Endothelial cell of umbilical vein (primary cell): ENCODE results near the gene GPNMB. TPM values are rescaled to one million over a fixed set of nuclear protein-coding genes. Genes with fewer than 3 reads are reported as not detected.

Experiments
- BruUV-seq: library from RNA; stranded (reverse); fragments of 400-500 nt; replicated peaks from 2 replicates; lab custom pipeline; 2021; lab: Mats Ljungman, UMichigan
- CTCF ChIA-PET: fragments of 300-600, 350-600 bp; sonication (Branson Sonifier 250); formaldehyde crosslinking; loops from one replicate; lab custom pipeline; 2021; ENCODE audit warnings: antibody characterized with exemption, inconsistent platforms; lab: Charles Lee
- POLR2A ChIA-PET: fragments of 300-600, 350-600 bp; sonication (Branson Sonifier 250); formaldehyde crosslinking; loops from one replicate; lab custom pipeline; 2021; ENCODE audit warnings: antibody characterized with exemption, inconsistent platforms; lab: Charles Lee
- DNase-seq: peaks from one replicate; pipeline ENCODE4 v3.0.0-alpha.2; 2011; ENCODE audit warnings: low read depth, low spot score
- FAIRE-seq: peaks from 2 replicates; lab custom pipeline; 2011; peaks lifted over from hg19 to GRCh38; lab: Jason Lieb, UNC
- H2AFZ ChIP-seq: 2 replicates; pipeline ENCODE4 v1.6.0; 2012; ENCODE audit warnings: low read depth, low read length, control low read depth, inconsistent platforms
- H3K27ac ChIP-seq: 2 replicates; pipeline ENCODE4 v1.5.1; 2011; ENCODE audit warnings: low read depth, mild to moderate bottlenecking, control low read depth, low read length, moderate library complexity; ENCODE audit not compliant: insufficient read depth
- H3K27me3 ChIP-seq, 2 experiments: 2 replicates each; pipeline versions ENCODE4 v1.6.0 to v1.6.1; 2011; ENCODE audit warnings: low read length in 2 of 2, mixed read lengths in 1 of 2; ENCODE audit not compliant: control insufficient read depth in 2 of 2, insufficient read depth in 2 of 2
- H3K36me3 ChIP-seq, 2 experiments: 2 replicates in 1 of 2; 3 replicates in 1 of 2; pipeline ENCODE4 v1.5.1; 2011; ENCODE audit warnings: low read length in 2 of 2, mild to moderate bottlenecking in 1 of 2, moderate library complexity in 1 of 2; ENCODE audit not compliant: control insufficient read depth in 2 of 2, insufficient read depth in 2 of 2; ENCODE audit errors: extremely low read depth in 1 of 2
- H3K4me1 ChIP-seq: 3 replicates; pipeline ENCODE4 v1.5.1; 2011; ENCODE audit warnings: mild to moderate bottlenecking, low read length; ENCODE audit not compliant: control insufficient read depth, insufficient read depth; ENCODE audit errors: extremely low read depth
- H3K4me2 ChIP-seq: 2 replicates; pipeline ENCODE4 v1.6.1; 2011; ENCODE audit warnings: low read length, control low read depth, mixed read lengths; ENCODE audit not compliant: insufficient read depth
- H3K4me3 ChIP-seq, 3 experiments: fragments of 200-600 bp in 1 of 3; sonication (generic), shearing (Covaris generic) in 1 of 3; replicated peaks in 1 of 3; 2 replicates each; pipeline ENCODE4 v1.5.1; 2011 to 2016; ENCODE audit warnings: control low read depth in 3 of 3, low read length in 3 of 3, mild to moderate bottlenecking in 2 of 3, inconsistent platforms in 1 of 3, low read depth in 1 of 3, moderate library complexity in 1 of 3; ENCODE audit not compliant: insufficient read depth in 1 of 3
- H3K79me2 ChIP-seq: 2 replicates; pipeline ENCODE4 v1.6.0; 2012; ENCODE audit warnings: low read length, inconsistent platforms; ENCODE audit not compliant: control insufficient read depth, insufficient read depth
- H3K9ac ChIP-seq: replicated peaks from 2 replicates; pipeline ENCODE3; 2011; ENCODE audit warnings: low read length, control low read depth; ENCODE audit not compliant: insufficient read depth; ENCODE audit errors: extremely low read depth
- H3K9me1 ChIP-seq: replicated peaks from 3 replicates; pipeline ENCODE4 v1.6.0; 2011; ENCODE audit warnings: mild to moderate bottlenecking, low read length; ENCODE audit not compliant: control insufficient read depth, insufficient read depth; ENCODE audit errors: extremely low read depth
- H3K9me3 ChIP-seq: replicated peaks from 2 replicates; pipeline ENCODE4 v1.5.1; 2012; ENCODE audit warnings: low read length, inconsistent platforms; ENCODE audit not compliant: control insufficient read depth, insufficient read depth
- H4K20me1 ChIP-seq: replicated peaks from 2 replicates; pipeline ENCODE3; 2011; ENCODE audit warnings: mild to moderate bottlenecking, low read length; ENCODE audit not compliant: control insufficient read depth, insufficient read depth; ENCODE audit errors: extremely low read depth
- JUN ChIP-seq: IDR thresholded peaks from 2 replicates; pipeline ENCODE4 v1.6.1; 2011; ENCODE audit warnings: borderline replicate concordance, low read depth; ENCODE audit not compliant: insufficient read length, insufficient read depth
- MYC ChIP-seq: IDR thresholded peaks from one replicate; pipeline ENCODE4 v1.6.1; 2011; ENCODE audit warnings: mild to moderate bottlenecking, low read depth, low read length
- POLR2A ChIP-seq: IDR thresholded peaks from 2 replicates; pipeline ENCODE4 v1.6.1; 2012; ENCODE audit warnings: low read depth, mild to moderate bottlenecking, control low read depth, low read length
- POLR2AphosphoS5 ChIP-seq: IDR thresholded peaks from 2 replicates; pipeline ENCODE4 v1.6.1; 2012; ENCODE audit warnings: low read depth, mild to moderate bottlenecking, control low read depth, low read length, moderate library complexity; ENCODE audit not compliant: insufficient read depth
- dilution Hi-C: fragments of 300-500 bp; cut with MboI; formaldehyde crosslinking; loops from one replicate; pipeline ENCODE4 v1.15.0; 2019; ENCODE audit warnings: low sequenced_read_pairs; ENCODE audit not compliant: extremely low pct_ligation_motif_present
- intact Hi-C: fragments of 100-400 bp; cut with micrococcal nuclease; formaldehyde crosslinking; loops from one replicate; pipeline ENCODE4 v1.10.0; 2022
- polyA plus RNA-seq, 4 experiments: library from polyadenylated mRNA; depleted of rRNA in 3 of 4; stranded (reverse) in 3 of 4; unstranded in 1 of 4; fragments of >200 nt; gene quantifications; 2 replicates each; pipeline versions ENCODE4 v1.2.1 to v1.2.3, GENCODE V29; 2011 to 2012; ENCODE audit warnings: missing spikeins in 1 of 4
- total RNA-seq: library from RNA; stranded (reverse); gene quantifications from 2 replicates; pipeline ENCODE4 v1.2.3, GENCODE V29; 2021
- TF ChIP-seq, protein P1 (sequence below), 2 donors: IDR thresholded peaks; 1 replicate in 1 of 2; 2 replicates in 1 of 2; pipeline ENCODE4 v1.5.1; 2011; ENCODE audit warnings: low read length in 2 of 2, mild to moderate bottlenecking in 2 of 2, moderate library complexity in 2 of 2, control low read depth in 1 of 2, inconsistent platforms in 1 of 2, low read depth in 1 of 2; ENCODE audit not compliant: insufficient read depth in 1 of 2; ENCODE audit errors: extremely low read depth in 1 of 2
- TF ChIP-seq, protein P2 (sequence below): IDR thresholded peaks from 2 replicates; pipeline ENCODE4 v1.6.1; 2011; ENCODE audit not compliant: insufficient read depth, insufficient read length

GPNMB gene
- total and polyA plus RNA-seq, 2 donors (not counting 3 experiments of a cell fraction or from before 2014, with no cell fraction given) = 0.29 to 0.33 TPM

- Histone ChIP-seq H2AFZ (peak within 1 kb of the TSS; percentile 55), H3K36me3 (no peaks in the 10 kb centered on the region), H3K9me1 (no peaks in the 10 kb centered on the region), H3K79me2 (peaks cover 35% of the 10 kb centered on the region), H3K4me2 (peak within 1 kb of the TSS; percentile 91), H3K4me1 (peaks cover 11% of the 10 kb centered on the region), H3K27ac (peak within 1 kb of the TSS; percentile 32), H3K9ac (peak within 1 kb of the TSS; percentile 56), H3K27me3 (no peaks in the 10 kb centered on the region), H3K9me3 (no peaks in the 10 kb centered on the region), H3K4me3 (peak within 1 kb of the TSS; percentile 73 to 81 (median 75)), H4K20me1 (no peaks in the 10 kb centered on the region)
- CTCF ChIA-PET = interaction anchor here (1.0 to 2.1 kb wide), 5 partner anchors 26 to 169 kb away, joined by 3 to 7 read pairs (median 4); no protein-coding TSS in a partner anchor
- FAIRE-seq (peak; percentile 96), DNase-seq (peak; percentile 98)
- POLR2A ChIA-PET = no interaction called here
- dilution Hi-C loops (loop anchor here (25.0 kb wide), 1 partner anchor 213 kb away; no protein-coding TSS in a partner anchor), intact Hi-C loops (loop anchor here (1.0 to 5.0 kb wide), 4 partner anchors 36 to 118 kb away; no protein-coding TSS in a partner anchor)
- TF ChIP-seq POLR2A (peak; percentile 88), POLR2AphosphoS5 (peak; percentile 83), MYC (peak; percentile 13), JUN (no peak)
- TF ChIP-seq, protein P1, sequence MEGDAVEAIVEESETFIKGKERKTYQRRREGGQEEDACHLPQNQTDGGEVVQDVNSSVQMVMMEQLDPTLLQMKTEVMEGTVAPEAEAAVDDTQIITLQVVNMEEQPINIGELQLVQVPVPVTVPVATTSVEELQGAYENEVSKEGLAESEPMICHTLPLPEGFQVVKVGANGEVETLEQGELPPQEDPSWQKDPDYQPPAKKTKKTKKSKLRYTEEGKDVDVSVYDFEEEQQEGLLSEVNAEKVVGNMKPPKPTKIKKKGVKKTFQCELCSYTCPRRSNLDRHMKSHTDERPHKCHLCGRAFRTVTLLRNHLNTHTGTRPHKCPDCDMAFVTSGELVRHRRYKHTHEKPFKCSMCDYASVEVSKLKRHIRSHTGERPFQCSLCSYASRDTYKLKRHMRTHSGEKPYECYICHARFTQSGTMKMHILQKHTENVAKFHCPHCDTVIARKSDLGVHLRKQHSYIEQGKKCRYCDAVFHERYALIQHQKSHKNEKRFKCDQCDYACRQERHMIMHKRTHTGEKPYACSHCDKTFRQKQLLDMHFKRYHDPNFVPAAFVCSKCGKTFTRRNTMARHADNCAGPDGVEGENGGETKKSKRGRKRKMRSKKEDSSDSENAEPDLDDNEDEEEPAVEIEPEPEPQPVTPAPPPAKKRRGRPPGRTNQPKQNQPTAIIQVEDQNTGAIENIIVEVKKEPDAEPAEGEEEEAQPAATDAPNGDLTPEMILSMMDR (IDR thresholded peaks at IDR 0.05; ENCODE audit: extremely low read depth in 1 of 2, insufficient read depth in 1 of 2, low read depth in 1 of 2, low read length in 2 of 2) = no peak
- TF ChIP-seq, protein P2, sequence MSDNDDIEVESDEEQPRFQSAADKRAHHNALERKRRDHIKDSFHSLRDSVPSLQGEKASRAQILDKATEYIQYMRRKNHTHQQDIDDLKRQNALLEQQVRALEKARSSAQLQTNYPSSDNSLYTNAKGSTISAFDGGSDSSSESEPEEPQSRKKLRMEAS = peak; percentile 16
- BruUV-seq = TSS peak; percentile 89
Measured at GRCh38 chr7:23298885-23299769, 52.6 kb downstream of the GPNMB start, which contains the start of gene MALSU1. Gene MALSU1 (plus strand): TSS chr7:23299339. CDS start chr7:23299353, 14 bp downstream.
